GM12892 (cell line): ENCODE results near the gene ARHGAP26.

Experiments
- POLR2A ChIP-seq: IDR thresholded peaks from 2 replicates; pipeline ENCODE4 v1.6.1; 2011; ENCODE audit warnings: low read depth, low read length, control low read depth
- POLR2AphosphoS5 ChIP-seq: IDR thresholded peaks from 2 replicates; pipeline ENCODE4 v1.6.1; 2011; ENCODE audit warnings: low read depth, low read length, control low read depth

DNA sequence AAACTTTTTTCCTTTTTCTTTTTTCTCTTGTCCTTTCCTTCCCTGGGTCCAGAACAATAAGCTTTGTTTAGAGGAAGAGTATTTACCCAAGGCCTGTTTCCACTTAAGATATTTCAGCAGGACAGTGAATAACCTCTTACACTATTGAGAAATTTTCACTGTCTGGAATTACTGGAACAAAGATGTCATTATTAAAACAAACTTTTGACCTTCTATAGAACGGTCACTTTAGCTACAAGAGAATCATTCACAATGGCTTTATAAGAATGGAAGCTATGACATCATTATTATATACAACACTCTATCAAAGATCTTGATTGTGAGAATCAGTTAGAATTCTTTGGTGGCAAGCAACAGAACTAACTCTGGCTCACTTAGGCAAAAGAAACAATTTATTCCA, 22.0 kb upstream of the ARHGAP26 start:
- TF ChIP-seq POLR2A (no peak), POLR2AphosphoS5 (no peak)
